VCaP (cell line): Measurements from ENCODE around the gene FAM151B.

Source experiments
- H3K27ac ChIP-seq: fragments of 450-650 bp; 2 replicates; pipeline ENCODE4 v1.5.1; 2017
- CTCF ChIP-seq: fragments of 450-650 bp; conservative IDR thresholded peaks from 2 replicates; pipeline ENCODE4 v1.5.1; 2017; ENCODE audit warnings: mild to moderate bottlenecking, moderate library complexity

FAM151B gene

DNA sequence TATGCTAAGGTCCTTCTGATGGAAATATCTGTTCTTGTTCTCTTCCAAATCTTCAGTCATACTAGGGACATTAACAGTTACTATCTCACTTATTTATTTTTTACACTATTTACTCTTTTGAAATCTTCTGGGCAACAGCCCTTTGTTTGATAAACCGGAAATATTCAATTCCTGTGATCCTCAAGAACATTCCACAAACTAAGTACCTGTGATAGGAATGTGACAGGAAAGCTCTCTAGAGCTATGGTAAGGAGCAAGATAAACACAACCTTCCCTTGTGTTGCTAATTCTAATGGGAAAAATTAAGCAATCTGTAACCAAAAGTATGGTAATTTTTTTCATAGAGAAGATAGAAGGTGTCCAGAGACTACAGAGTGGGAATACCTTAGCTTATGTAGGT lies 104.2 kb downstream of the FAM151B start:
- H3K27ac ChIP-seq = no peak overlapping the region
- TF ChIP-seq CTCF = no peak
